Stimulated activated CD8-positive, alpha-beta memory T cell treated with anti-CD3 and anti-CD28 coated beads, Interleukin-7, amount 100 ng/mL, for 24 hours (primary cell): Measurements from ENCODE around the gene CCDC51.
"Not testable (repeated sequence)": the region's sequence is repeated elsewhere in the genome, so short reads cannot be mapped to it uniquely, and the experiment has no call there.

Experiments used
- DNase-seq: peaks from one replicate; pipeline ENCODE4 v3.0.0-alpha.2; 2020; ENCODE audit warnings: low read depth

Gene CCDC51

GRCh38 chr3:48439820-48440589 is at the start of gene CCDC51, which contains the start of gene TMA7:
TSS of gene CCDC51 (minus strand) at chr3:48440119. CDS start at chr3:48435128, 4,991 bp downstream.
TSS of gene TMA7 (plus strand) at chr3:48440257. CDS start at chr3:48440297, 40 bp downstream.
- peak; percentile 97 for DNase-seq

- no peak for DNase-seq
Observed at GRCh38 chr3:48486952-48487351, 47.0 kb upstream of the CCDC51 start.

GRCh38 chr3:48482822-48483221 is 42.9 kb upstream of the CCDC51 start:
- not testable (repeated sequence) for DNase-seq

GRCh38 chr3:48480891-48481290 is 41.0 kb upstream of the CCDC51 start:
- DNase-seq: not testable (repeated sequence)

- no peak for DNase-seq
Observed at GRCh38 chr3:48478626-48479555, 39.0 kb upstream of the CCDC51 start.

- DNase-seq: no peak
Observed at GRCh38 chr3:48477959-48478520, 38.1 kb upstream of the CCDC51 start.

- no peak for DNase-seq
Observed at GRCh38 chr3:48476426-48477053, 36.6 kb upstream of the CCDC51 start.

- DNase-seq: no peak
Observed at GRCh38 chr3:48475188-48475587, 35.3 kb upstream of the CCDC51 start.

- no peak for DNase-seq
Observed at GRCh38 chr3:48474619-48475018, 34.7 kb upstream of the CCDC51 start.

GRCh38 chr3:48474031-48474430 is 34.1 kb upstream of the CCDC51 start:
- not testable (repeated sequence) for DNase-seq

GRCh38 chr3:48473617-48473952 is 33.7 kb upstream of the CCDC51 start:
- DNase-seq: no peak

GRCh38 chr3:48472923-48473616 is 33.2 kb upstream of the CCDC51 start:
- peak; percentile 86 for DNase-seq

GRCh38 chr3:48472673-48472922 is 32.7 kb upstream of the CCDC51 start:
- peak; percentile 19 for DNase-seq

- DNase-seq: no peak
Observed at GRCh38 chr3:48470286-48470685, 30.4 kb upstream of the CCDC51 start.

GRCh38 chr3:48469046-48469915 is 29.4 kb upstream of the CCDC51 start:
- no peak for DNase-seq

- no peak for DNase-seq
Observed at GRCh38 chr3:48468329-48468731, 28.4 kb upstream of the CCDC51 start.

GRCh38 chr3:48467473-48468267 is 27.8 kb upstream of the CCDC51 start:
- DNase-seq: no peak

GRCh38 chr3:48467110-48467454 is 27.2 kb upstream of the CCDC51 start:
- no peak for DNase-seq

GRCh38 chr3:48466386-48467109 is 26.6 kb upstream of the CCDC51 start:
- DNase-seq: no peak
